Coronary artery (tissue), 2 donors: Measurements from ENCODE around the gene TTI1.
"Not testable (repeated sequence)": the region's sequence is repeated elsewhere in the genome, so short reads cannot be mapped to it uniquely, and the experiment has no call there.

Source experiments
- DNase-seq: peaks from one replicate; pipeline ENCODE4 v3.0.0-alpha.2; 2017; ENCODE audit warnings: low spot score
- H3K27ac ChIP-seq, 2 donors: fragments of 200-600 bp; sonication (generic); one replicate each; pipeline ENCODE4 v1.5.1; 2016 to 2019
- H3K4me3 ChIP-seq: fragments of 200-600 bp; sonication (generic); 2 replicates; pipeline ENCODE4 v1.5.1; 2016; ENCODE audit warnings: mild to moderate bottlenecking, moderate library complexity
- TF ChIP-seq, protein P1 (sequence below): fragments of 200-600 bp; sonication (generic); IDR thresholded peaks from one replicate; pipeline ENCODE4 v1.5.1; 2019; ENCODE audit warnings: antibody characterized with exemption

The TTI1 gene

DNA sequence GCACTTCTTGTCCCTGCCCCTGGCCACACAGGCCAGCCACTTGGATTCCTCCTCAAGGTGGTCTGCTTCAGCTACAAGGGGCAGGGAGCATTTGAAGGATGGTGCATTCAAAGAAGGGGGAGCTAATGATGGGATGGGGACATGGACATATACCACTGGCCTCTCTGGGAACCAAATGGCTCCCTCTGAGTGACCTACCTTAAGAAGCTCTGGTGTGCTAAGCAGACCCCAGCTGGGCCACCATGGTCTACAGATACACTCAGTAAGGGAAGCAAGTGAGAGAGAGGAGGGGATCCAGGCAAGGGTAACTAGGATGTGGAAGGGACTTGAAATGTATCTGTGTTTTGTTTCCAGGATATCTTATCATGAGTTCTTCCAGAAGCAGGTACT is 62.4 kb downstream of the TTI1 start:
- no peak overlapping the region for H3K27ac ChIP-seq
- TF ChIP-seq, protein P1, sequence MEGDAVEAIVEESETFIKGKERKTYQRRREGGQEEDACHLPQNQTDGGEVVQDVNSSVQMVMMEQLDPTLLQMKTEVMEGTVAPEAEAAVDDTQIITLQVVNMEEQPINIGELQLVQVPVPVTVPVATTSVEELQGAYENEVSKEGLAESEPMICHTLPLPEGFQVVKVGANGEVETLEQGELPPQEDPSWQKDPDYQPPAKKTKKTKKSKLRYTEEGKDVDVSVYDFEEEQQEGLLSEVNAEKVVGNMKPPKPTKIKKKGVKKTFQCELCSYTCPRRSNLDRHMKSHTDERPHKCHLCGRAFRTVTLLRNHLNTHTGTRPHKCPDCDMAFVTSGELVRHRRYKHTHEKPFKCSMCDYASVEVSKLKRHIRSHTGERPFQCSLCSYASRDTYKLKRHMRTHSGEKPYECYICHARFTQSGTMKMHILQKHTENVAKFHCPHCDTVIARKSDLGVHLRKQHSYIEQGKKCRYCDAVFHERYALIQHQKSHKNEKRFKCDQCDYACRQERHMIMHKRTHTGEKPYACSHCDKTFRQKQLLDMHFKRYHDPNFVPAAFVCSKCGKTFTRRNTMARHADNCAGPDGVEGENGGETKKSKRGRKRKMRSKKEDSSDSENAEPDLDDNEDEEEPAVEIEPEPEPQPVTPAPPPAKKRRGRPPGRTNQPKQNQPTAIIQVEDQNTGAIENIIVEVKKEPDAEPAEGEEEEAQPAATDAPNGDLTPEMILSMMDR, result no peak
- no peak for DNase-seq
- H3K4me3 ChIP-seq, result no peak overlapping the region

DNA sequence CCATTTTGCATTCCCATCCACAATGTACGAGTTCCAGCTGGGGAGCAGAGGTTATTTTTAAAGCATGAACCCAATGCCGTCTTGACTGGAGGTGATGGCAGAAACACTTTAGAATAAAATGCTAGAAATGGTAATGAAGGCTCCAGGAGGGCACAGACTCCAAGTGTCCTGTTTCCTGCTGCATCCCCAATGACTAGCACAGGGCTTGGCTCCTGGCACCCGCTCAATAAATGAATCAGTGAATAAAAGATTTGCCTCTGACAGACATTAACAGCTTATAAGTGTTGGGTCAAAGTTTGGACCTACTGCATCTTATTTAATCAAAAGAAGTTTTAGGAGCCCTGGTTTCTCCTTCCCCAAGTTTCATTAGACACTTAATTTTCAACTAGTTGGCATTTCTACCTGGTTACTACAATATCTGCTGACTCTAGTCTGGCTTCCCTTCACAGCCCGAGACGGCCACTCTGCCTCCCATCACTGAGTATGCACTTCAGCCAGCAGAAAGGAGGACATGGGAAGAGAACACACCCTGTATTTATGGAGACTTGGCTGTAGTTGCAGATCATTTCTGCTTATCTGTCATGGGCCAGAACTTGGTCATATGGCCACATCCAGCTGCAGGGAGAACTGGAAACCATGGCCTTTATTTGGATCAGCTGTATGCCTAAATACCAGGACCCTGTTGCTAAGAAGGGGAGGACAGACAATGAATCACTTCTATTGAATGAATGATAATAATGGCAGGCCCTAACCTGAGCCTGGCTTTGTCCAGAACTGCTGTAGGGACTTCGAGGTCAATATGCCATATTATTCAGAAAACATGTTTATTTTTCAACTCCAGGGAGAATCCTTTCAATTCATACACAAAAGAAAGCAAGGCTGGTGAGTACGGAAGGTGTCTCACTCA is 63.1 kb downstream of the TTI1 start:
- Histone ChIP-seq H3K27ac (no peak overlapping the region), H3K4me3 (no peak overlapping the region)
- DNase-seq, result no peak
- TF ChIP-seq, protein P1, result no peak

DNA sequence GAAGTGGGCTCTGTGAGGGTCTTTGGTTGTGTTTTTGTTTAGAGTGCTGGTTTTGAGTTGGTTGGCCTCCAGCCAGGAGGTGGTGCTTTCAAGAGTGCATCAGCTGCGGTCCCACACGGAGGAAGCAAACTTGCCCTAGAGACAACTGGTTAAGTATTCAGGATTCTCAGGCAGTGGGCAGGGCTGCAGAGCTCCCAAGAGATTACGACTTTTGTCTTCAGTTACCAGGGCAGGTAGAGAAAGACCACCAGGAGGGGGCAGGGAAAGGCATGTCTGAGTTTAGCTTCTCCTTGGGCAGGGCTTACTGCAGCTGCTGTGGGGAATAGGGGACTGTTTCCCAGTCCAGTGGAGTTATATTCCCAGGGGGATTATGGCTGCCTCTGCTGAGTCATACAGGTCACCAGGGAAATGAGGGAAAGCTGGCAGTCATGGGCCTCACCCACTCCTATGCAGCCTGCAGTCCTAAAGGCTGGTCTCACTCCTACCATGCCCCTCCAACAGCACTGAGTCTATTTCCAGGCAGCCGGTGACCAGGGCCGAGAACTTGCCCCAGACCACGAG is 64.3 kb downstream of the TTI1 start:
- no peak overlapping the region for H3K27ac ChIP-seq
- H3K4me3 ChIP-seq, result no peak overlapping the region
- TF ChIP-seq, protein P1, result no peak
- no peak for DNase-seq

DNA sequence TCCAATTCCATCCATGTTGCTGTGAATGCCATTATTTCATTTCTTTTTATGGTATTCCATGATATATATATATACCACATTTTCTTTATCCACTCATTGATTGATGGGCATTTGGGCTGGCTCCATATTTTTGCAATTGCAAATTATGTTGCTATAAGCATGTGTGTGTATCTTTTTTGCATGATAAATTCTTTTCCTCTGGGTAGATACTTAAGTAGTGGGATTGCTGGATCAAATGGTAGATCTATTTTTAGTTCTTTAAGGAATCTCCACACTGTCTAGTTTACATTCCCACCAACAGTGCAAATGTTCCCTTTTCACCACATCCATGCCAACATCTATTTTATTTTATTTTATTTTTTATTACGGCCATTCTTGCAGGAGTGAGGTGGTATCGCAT is 69.8 kb downstream of the TTI1 start:
- not testable (repeated sequence) for H3K27ac ChIP-seq, H3K4me3 ChIP-seq, DNase-seq

DNA sequence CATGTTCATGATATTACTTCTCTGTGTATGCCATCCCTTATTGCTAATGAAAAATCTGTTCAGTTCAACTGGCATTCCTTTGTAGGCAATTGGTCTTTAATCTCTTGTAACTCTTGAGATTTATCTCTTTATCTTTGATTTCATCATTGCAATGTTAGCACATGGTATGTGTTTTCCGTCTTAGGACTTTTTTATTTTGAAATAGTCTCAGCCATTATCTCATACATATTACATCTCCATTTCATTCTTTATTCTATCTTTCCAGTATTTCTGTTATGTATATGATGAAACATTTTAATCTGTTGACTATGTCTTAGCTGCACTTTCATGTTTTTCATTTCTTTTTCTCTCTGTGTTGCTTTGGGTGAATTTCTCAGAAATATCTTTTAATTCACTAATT is 72.2 kb downstream of the TTI1 start:
- no peak overlapping the region for H3K27ac ChIP-seq
- DNase-seq, result no peak
- no peak overlapping the region for H3K4me3 ChIP-seq
- TF ChIP-seq, protein P1, result no peak

DNA sequence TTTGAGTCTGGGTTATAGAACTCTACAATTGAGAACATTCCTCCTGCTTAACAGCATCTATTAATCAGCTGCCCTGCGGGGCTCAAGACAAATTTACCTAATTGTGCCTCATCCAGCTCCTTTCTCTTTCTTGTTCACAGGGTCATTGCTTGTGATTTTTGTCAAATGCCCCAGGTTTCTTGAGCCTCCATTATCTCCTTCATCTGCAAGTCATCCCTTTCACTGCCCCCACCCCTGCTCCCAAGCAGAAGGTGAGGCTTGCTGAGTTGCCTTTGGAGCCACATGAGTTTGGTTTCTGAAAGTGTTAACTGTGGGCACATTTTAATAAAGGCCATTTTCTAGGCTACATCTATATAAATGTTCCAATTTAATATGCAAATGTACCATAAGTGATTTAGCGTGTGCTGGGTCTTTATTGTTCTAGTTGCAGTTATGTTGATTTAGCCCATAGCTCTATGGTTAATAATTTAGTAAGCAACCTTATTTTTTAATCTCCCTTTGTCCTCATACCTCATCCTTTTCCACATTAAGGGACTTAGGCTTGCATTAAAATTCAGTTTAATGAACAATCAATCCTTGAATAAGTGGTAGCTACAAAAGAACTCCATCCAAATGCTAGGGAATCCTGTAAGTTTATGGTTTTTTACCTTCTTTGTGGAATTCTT is 74.3 kb downstream of the TTI1 start:
- TF ChIP-seq, protein P1, result no peak
- Histone ChIP-seq H3K27ac (no peak overlapping the region), H3K4me3 (no peak overlapping the region)
- DNase-seq, result no peak

DNA sequence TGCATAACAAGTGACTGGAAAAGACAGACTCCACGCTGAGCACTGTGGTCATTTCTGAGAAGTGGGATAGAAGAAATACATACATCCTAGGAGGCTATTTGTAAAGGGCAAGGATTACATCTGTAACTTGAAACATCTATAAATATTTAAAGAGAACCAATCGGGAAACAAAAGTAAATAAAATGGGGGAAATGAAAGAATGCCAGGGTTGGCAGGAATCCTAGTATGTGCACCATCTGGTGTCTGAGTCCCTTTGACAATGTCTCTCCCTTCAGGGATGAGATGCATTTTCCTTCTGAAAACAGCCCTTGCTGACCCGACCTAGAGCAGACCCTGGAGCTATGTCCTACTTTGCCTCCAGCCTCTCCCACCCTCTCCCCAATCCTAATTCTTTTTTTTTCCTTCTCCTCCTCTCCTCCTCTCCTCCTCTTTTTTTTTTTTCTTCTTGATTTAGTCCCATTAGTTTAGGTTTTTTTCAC is 77.1 kb downstream of the TTI1 start:
- TF ChIP-seq, protein P1, result no peak
- Histone ChIP-seq H3K4me3 (no peak overlapping the region), H3K27ac (no peak overlapping the region)
- DNase-seq, result no peak
